Lung (tissue), 12 donors: Measurements from ENCODE around the gene GNA14. TPM values are rescaled to one million over a fixed set of nuclear protein-coding genes. Genes with fewer than 3 reads are reported as not detected.
A peak's percentile ranks its signal among the peaks of the same experiment; 100 is the strongest.
"Not testable (repeated sequence)": the region's sequence is repeated elsewhere in the genome, so short reads cannot be mapped to it uniquely, and the experiment has no call there.

ENCODE experiments used
- ATAC-seq: fragments of 200-7000 bp; cut with Tn5 transposase; one replicate; pipeline ENCODE4 v1.9.1; 2020; ENCODE audit warnings: moderate number of reproducible peaks; ENCODE audit not compliant: insufficient read depth, low FRiP score
- DNase-seq, 3 donors: peaks; one replicate each; pipeline ENCODE4 v3.0.0-alpha.2; 2013 to 2017
- H3K27ac ChIP-seq, 2 donors: one replicate each; pipeline ENCODE4 v1.5.1; 2013; ENCODE audit warnings: mild to moderate bottlenecking in 2 of 2, moderate library complexity in 2 of 2, control low read depth in 1 of 2, inconsistent platforms in 1 of 2, low read depth in 1 of 2, low read length in 1 of 2
- H3K27me3 ChIP-seq, 3 donors: one replicate each; pipeline ENCODE4 v1.5.1; 2013; ENCODE audit warnings: low read length in 2 of 3; ENCODE audit not compliant: control insufficient read depth in 3 of 3, insufficient read depth in 3 of 3
- H3K36me3 ChIP-seq, 4 donors: one replicate each; pipeline ENCODE4 v1.5.1; 2013; ENCODE audit warnings: low read length in 4 of 4, mild to moderate bottlenecking in 1 of 4, moderate library complexity in 1 of 4; ENCODE audit not compliant: control insufficient read depth in 4 of 4, insufficient read depth in 4 of 4
- H3K4me1 ChIP-seq, 5 donors: one replicate each; pipeline ENCODE4 v1.5.1; 2013; ENCODE audit warnings: low read length in 5 of 5, mild to moderate bottlenecking in 2 of 5, moderate library complexity in 1 of 5; ENCODE audit not compliant: control insufficient read depth in 5 of 5, insufficient read depth in 5 of 5
- H3K4me3 ChIP-seq: one replicate; pipeline ENCODE4 v1.5.1; 2013; ENCODE audit warnings: mild to moderate bottlenecking, control low read depth, moderate library complexity
- H3K9ac ChIP-seq, 2 donors: one replicate each; pipeline ENCODE4 v1.5.1; 2013; ENCODE audit warnings: low read length in 2 of 2, control low read depth in 1 of 2; ENCODE audit not compliant: insufficient read depth in 1 of 2
- H3K9me3 ChIP-seq, 4 donors: one replicate each; pipeline ENCODE4 v1.5.1; 2013; ENCODE audit warnings: low read length in 3 of 4, mild to moderate bottlenecking in 1 of 4, moderate library complexity in 1 of 4; ENCODE audit not compliant: control insufficient read depth in 4 of 4, insufficient read depth in 3 of 4
- CTCF ChIP-seq: IDR thresholded peaks from 2 replicates; pipeline ENCODE4 v1.5.1; 2012; ENCODE audit warnings: mild to moderate bottlenecking; ENCODE audit errors: control extremely low read depth, extremely low read depth
- WGBS, 2 donors: extraction: QIAGEN DNeasy Blood & Tissue Kit; methylation state at CpG; one replicate each; pipeline ENCODE4 v1.1.7; 2013; 5-methylcytosine and 5-hydroxymethylcytosine counted together
- polyA plus RNA-seq, 2 donors: library from polyadenylated mRNA; stranded (reverse); fragments of 200-250 nt; gene quantifications; one replicate each; pipeline ENCODE4 v1.2.1, GENCODE V29; 2013
- total RNA-seq, 2 donors: library from RNA; depleted of rRNA in 1 of 2; stranded (reverse); fragments of >200 nt in 1 of 2; gene quantifications; one replicate each; pipeline ENCODE4 v1.2.1, GENCODE V29; 2014 to 2021
- donor health status: control.
- donor health status: control.
- donor health status: Bipolar disorder and iron deficiency.
- donor health status: healthy.
- donor health status: DM: yes; HTN: yes; CAD: no.

Gene GNA14
- total and polyA plus RNA-seq, 4 donors = 4.1 to 15.1 (median 11.3) TPM

GRCh38 chr9:77587042-77587441 is 61.1 kb downstream of the GNA14 start:
- Histone ChIP-seq H3K27ac (no peak overlapping the region), H3K9me3 (no peaks in the 10 kb centered on the region), H3K4me1 (peaks cover 0 to 31% (median 9%) of the 10 kb centered on the region in 5 donors), H3K9ac (no peak overlapping the region), H3K27me3 (no peaks in the 10 kb centered on the region), H3K36me3 (no peaks in the 10 kb centered on the region), H3K4me3 (no peak overlapping the region)
- ATAC-seq (no peak), DNase-seq (peak in 2 of 3 donors; percentile 74 to 76)
- no peak for TF ChIP-seq CTCF

GRCh38 chr9:77586591-77586990 is 61.5 kb downstream of the GNA14 start:
- Histone ChIP-seq H3K4me3 (no peak overlapping the region), H3K36me3 (no peaks in the 10 kb centered on the region), H3K9ac (no peak overlapping the region), H3K9me3 (no peaks in the 10 kb centered on the region), H3K27ac (no peak overlapping the region), H3K27me3 (no peaks in the 10 kb centered on the region), H3K4me1 (peaks cover 0 to 31% (median 9%) of the 10 kb centered on the region in 5 donors)
- no peak for TF ChIP-seq CTCF
- DNase-seq (no peak), ATAC-seq (no peak)
- WGBS, 2 donors = 93 to 95% methylated on average over 12 of the region's 12 CpGs

- Histone ChIP-seq H3K9ac (no peak overlapping the region), H3K27ac (peak overlapping the region in 1 of 2 donors; percentile 20), H3K27me3 (no peaks in the 10 kb centered on the region), H3K4me1 (peaks cover 0 to 31% (median 9%) of the 10 kb centered on the region in 5 donors), H3K9me3 (no peaks in the 10 kb centered on the region), H3K36me3 (no peaks in the 10 kb centered on the region), H3K4me3 (no peak overlapping the region)
- DNase-seq (no peak), ATAC-seq (no peak)
- no peak for TF ChIP-seq CTCF
- 68 to 88% methylated on average over 2 of the region's 2 CpGs for WGBS, 2 donors
Observed at GRCh38 chr9:77585335-77585786, 62.8 kb downstream of the GNA14 start.

- not testable (repeated sequence) for H3K36me3 ChIP-seq, ATAC-seq, H3K4me3 ChIP-seq, H3K9ac ChIP-seq, DNase-seq, H3K9me3 ChIP-seq, H3K27me3 ChIP-seq, H3K27ac ChIP-seq
- peaks cover 0 to 31% (median 9%) of the 10 kb centered on the region in 5 donors for H3K4me1 ChIP-seq
- WGBS, 2 donors = 93 to 94% methylated on average over 4 of the region's 4 CpGs
Observed at GRCh38 chr9:77584927-77585326, 63.2 kb downstream of the GNA14 start.
